Progenitor cell of endocrine pancreas (in vitro differentiated cells): ENCODE results near the gene DHDDS. TPM values are rescaled to one million over a fixed set of nuclear protein-coding genes. Genes with fewer than 3 reads are reported as not detected.

ENCODE experiments used
- DNase-seq: peaks from one replicate; pipeline ENCODE4 v3.0.0; 2021; ENCODE audit warnings: low spot score; ENCODE audit not compliant: unreplicated experiment
- H3K27ac Mint-ChIP-seq: 2 replicates; pipeline ENCODE4 v1.8.0; 2021; ENCODE audit warnings: mild to moderate bottlenecking, moderate library complexity, mixed read lengths
- H3K27me3 Mint-ChIP-seq: 2 replicates; pipeline ENCODE4 v1.8.0; 2021; ENCODE audit warnings: mixed read lengths
- H3K36me3 Mint-ChIP-seq: 2 replicates; pipeline ENCODE4 v1.8.0; 2022; ENCODE audit warnings: mixed read lengths; ENCODE audit not compliant: insufficient read depth
- H3K4me1 Mint-ChIP-seq: 2 replicates; pipeline ENCODE4 v1.8.0; 2021; ENCODE audit warnings: low read depth, mixed read lengths
- H3K4me3 Mint-ChIP-seq: 2 replicates; pipeline ENCODE4 v1.8.0; 2021; ENCODE audit warnings: low read depth, mild to moderate bottlenecking, moderate library complexity, mixed read lengths
- H3K9me3 Mint-ChIP-seq: 2 replicates; pipeline ENCODE4 v1.8.0; 2021; ENCODE audit warnings: low read depth, mixed read lengths
- total RNA-seq: library from RNA; stranded (reverse); gene quantifications from 2 replicates; pipeline ENCODE4 v1.2.1, GENCODE V29; 2021
- TF ChIP-seq, protein P1 (sequence below): fragments of 200-600 bp; sonication (generic); IDR thresholded peaks from one replicate; pipeline ENCODE4 v1.5.0; 2021; ENCODE audit warnings: antibody characterized with exemption, mild to moderate bottlenecking; ENCODE audit not compliant: unreplicated experiment

DHDDS gene
- total RNA-seq, 1 donor from 2014 or later = 44.4 TPM

DNA sequence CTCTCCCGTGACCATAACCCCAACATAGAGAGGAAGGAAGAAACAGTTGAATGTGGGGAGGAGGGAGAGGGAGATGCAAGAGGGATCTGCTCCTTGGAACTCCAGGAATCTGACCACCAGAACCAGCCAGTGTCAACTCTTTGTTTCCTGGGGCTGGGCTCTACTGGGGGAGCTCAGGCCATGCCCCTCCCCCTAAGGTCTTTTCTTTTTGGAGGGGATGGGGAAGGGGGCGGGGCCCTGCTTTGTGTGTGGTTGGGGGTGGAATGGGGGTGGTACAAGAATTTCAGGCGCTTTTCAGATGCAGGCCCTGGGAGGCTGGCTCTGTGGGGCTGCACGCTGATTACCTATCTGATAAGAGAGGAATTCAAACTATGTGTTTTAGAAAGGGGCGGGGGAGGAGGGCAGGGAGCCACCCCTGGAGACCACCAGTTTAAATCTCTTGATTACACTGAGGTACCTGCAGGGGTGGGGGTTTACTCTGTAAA, 13.2 kb upstream of the DHDDS start:
- TF ChIP-seq, protein P1, sequence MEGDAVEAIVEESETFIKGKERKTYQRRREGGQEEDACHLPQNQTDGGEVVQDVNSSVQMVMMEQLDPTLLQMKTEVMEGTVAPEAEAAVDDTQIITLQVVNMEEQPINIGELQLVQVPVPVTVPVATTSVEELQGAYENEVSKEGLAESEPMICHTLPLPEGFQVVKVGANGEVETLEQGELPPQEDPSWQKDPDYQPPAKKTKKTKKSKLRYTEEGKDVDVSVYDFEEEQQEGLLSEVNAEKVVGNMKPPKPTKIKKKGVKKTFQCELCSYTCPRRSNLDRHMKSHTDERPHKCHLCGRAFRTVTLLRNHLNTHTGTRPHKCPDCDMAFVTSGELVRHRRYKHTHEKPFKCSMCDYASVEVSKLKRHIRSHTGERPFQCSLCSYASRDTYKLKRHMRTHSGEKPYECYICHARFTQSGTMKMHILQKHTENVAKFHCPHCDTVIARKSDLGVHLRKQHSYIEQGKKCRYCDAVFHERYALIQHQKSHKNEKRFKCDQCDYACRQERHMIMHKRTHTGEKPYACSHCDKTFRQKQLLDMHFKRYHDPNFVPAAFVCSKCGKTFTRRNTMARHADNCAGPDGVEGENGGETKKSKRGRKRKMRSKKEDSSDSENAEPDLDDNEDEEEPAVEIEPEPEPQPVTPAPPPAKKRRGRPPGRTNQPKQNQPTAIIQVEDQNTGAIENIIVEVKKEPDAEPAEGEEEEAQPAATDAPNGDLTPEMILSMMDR = no peak
- Mint-ChIP-seq H3K36me3 (peaks cover 4% of the 10 kb centered on the region), H3K9me3 (no peaks in the 10 kb centered on the region), H3K4me1 (peaks cover 42% of the 10 kb centered on the region), H3K27me3 (no peaks in the 10 kb centered on the region), H3K4me3 (peak overlapping the region; percentile 48), H3K27ac (peak overlapping the region; percentile 93)
- DNase-seq = peak; percentile 22

DNA sequence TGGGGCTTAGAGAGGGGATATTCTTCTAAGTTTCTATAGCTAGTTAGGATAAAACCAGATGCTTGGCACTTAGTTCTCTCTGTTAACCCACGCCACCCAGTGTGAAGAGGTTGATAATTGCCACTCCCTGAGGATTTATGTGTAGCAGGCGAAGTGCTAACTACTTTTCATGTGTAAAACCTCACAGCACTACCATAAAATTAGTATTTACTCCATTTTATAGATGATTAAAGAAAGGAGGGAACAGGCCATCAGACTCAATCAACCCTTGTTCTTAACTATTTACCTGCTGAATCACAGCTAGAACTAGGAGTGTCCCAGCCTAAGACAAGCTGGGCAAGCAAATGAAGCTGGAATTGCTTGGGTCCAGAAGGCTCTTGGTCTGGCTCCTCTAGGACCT, 12.6 kb upstream of the DHDDS start:
- no peak for DNase-seq
- Mint-ChIP-seq H3K27ac (peak overlapping the region; percentile 93), H3K4me3 (no peak overlapping the region), H3K27me3 (no peaks in the 10 kb centered on the region), H3K9me3 (no peaks in the 10 kb centered on the region), H3K4me1 (peaks cover 38% of the 10 kb centered on the region), H3K36me3 (peaks cover 3% of the 10 kb centered on the region)
- TF ChIP-seq, protein P1 = no peak

DNA sequence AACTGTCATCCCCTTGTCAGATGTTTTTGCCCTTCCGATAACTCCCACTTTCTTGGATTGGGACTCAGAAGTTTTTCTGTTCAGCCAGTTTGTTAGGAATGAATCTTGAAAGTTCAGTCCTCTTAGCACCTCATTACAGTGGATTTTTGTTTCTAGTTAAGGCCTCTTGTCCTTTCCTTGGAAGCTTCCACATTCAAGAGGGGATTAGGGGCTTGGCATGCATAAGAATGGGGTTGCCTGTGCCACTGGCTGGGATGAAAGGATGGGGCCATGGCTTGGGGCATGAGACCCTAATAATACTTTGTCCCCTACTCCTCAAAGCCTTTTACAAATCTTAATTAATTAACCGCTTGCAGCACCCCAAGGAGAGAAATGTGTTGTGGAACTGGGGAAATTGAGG, 2.4 kb upstream of the DHDDS start:
- DNase-seq = no peak
- Mint-ChIP-seq H3K4me3 (no peak overlapping the region), H3K27me3 (no peaks in the 10 kb centered on the region), H3K9me3 (no peaks in the 10 kb centered on the region), H3K36me3 (peaks cover 8% of the 10 kb centered on the region), H3K4me1 (peaks cover 9% of the 10 kb centered on the region), H3K27ac (no peak overlapping the region)
- TF ChIP-seq, protein P1 = no peak

DNA sequence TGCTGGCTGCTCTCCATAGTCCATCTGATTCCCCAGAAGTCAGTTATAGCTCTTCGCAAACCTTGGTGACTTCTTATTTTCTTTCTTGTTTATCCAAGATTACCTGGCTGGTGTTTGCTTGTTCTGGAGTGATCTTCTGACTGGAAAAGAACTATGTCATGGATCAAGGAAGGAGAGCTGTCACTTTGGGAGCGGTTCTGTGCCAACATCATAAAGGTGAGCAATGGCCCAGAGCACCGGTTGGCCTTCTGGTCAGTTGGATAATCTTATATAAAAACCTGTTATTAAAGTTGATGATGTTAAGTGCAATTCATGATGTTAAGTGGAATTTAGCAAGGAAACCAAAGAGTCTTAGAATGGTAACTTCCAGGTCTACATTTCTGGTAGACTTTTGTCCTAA, 672 bp downstream of the DHDDS start:
- no peaks in the 10 kb centered on the region for H3K27me3 Mint-ChIP-seq
- H3K4me3 Mint-ChIP-seq = peak overlapping the region; percentile 93
- H3K36me3 Mint-ChIP-seq = peaks cover 3% of the 10 kb centered on the region
- no peaks in the 10 kb centered on the region for H3K9me3 Mint-ChIP-seq
- H3K27ac Mint-ChIP-seq = peak overlapping the region; percentile 71
- TF ChIP-seq, protein P1 = no peak
- H3K4me1 Mint-ChIP-seq = peaks cover 9% of the 10 kb centered on the region
- DNase-seq = no peak

DNA sequence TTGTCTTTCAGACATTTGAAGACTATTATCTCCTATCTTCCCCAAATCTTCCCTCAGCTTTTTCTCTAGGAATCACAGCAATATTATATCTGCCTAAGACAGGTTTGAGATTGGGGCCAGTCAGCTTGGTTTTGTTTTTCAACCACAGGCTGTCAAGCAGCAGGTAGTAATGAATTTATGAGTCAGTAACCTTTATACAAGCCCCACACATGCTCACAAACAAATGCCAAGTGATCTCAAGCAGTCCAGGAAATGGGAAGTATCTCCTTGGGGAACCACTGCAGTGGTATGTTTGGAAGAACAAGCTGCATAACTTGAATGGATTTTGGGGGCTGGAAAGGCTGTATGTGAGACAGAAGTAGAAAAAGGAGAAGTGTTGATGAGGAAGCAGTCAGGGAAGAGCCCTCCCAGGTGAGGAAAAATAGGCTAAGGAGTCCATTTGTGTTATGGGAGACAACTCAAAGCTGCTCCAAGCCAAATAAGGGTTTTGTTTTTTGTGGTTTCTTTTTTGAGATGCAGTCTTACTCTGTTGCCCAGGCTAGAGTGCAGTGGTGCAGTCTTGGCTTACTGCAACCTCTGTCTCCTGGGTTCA, 2.1 kb downstream of the DHDDS start:
- TF ChIP-seq, protein P1 = no peak
- peaks cover 8% of the 10 kb centered on the region for H3K36me3 Mint-ChIP-seq

More for the DNA sequence above, 2.1 kb downstream of the DHDDS start:
- Mint-ChIP-seq H3K27me3 (no peaks in the 10 kb centered on the region), H3K4me3 (no peak overlapping the region), H3K27ac (no peak overlapping the region), H3K9me3 (no peaks in the 10 kb centered on the region), H3K4me1 (peaks cover 9% of the 10 kb centered on the region)
- no peak for DNase-seq
